Choroid plexus epithelial cell (primary cell): ENCODE data around the gene TRIM10.
A peak's percentile ranks its signal among the peaks of the same experiment; 100 is the strongest.

ENCODE experiments used
- DNase-seq: peaks from one replicate; pipeline ENCODE4 v3.0.0-alpha.2; 2010; ENCODE audit warnings: low read depth
- H3K4me3 ChIP-seq: 2 replicates; pipeline ENCODE4 v1.5.1; 2011; ENCODE audit warnings: low read depth, mild to moderate bottlenecking, control low read depth, low read length, moderate library complexity
- TF ChIP-seq, protein P1 (sequence below): conservative IDR thresholded peaks from 2 replicates; pipeline ENCODE4 v1.5.1; 2011; ENCODE audit warnings: low read depth, mild to moderate bottlenecking, control low read depth, inconsistent platforms, low read length, moderate library complexity

TRIM10 gene

DNA sequence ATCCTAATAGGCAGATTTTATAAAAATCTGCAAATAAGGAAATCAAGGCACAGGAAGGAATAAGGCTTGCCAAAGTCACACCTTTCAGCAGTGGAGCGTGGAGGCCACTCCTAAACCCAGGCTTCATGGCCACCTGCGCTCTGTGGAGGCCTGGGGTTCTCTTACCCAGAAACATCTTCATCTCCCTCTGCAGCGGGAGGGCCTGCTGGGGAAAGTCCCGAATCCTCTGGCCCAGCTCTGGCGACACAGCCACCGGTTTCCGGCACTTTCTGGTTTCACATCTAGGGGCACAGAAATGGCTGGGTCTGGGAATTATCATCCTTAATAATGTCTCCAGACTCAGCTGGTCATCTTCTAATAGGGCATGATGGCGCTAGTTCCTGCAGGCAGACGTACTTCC lies 4.2 kb downstream of the TRIM10 start:
- TF ChIP-seq, protein P1, sequence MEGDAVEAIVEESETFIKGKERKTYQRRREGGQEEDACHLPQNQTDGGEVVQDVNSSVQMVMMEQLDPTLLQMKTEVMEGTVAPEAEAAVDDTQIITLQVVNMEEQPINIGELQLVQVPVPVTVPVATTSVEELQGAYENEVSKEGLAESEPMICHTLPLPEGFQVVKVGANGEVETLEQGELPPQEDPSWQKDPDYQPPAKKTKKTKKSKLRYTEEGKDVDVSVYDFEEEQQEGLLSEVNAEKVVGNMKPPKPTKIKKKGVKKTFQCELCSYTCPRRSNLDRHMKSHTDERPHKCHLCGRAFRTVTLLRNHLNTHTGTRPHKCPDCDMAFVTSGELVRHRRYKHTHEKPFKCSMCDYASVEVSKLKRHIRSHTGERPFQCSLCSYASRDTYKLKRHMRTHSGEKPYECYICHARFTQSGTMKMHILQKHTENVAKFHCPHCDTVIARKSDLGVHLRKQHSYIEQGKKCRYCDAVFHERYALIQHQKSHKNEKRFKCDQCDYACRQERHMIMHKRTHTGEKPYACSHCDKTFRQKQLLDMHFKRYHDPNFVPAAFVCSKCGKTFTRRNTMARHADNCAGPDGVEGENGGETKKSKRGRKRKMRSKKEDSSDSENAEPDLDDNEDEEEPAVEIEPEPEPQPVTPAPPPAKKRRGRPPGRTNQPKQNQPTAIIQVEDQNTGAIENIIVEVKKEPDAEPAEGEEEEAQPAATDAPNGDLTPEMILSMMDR = no peak
- no peak overlapping the region for H3K4me3 ChIP-seq
- DNase-seq = no peak

DNA sequence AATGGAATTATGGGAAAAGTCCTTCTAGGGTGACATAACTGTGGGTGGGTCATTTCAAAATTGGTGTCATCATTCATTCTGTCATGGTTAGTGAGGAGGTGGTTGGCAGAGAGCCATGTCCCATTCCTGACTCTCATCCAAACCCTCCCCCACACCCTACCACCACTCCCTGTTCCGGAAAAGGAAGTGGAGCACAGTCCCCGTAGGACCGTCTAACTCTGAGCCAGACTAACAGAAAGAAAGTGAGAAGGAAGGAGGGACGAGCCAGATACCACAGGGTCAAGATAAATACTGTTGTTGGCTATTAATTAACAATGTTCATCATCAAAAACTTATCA lies 4.8 kb downstream of the TRIM10 start:
- TF ChIP-seq, protein P1 = no peak
- peak; percentile 24 for DNase-seq
- no peak overlapping the region for H3K4me3 ChIP-seq

DNA sequence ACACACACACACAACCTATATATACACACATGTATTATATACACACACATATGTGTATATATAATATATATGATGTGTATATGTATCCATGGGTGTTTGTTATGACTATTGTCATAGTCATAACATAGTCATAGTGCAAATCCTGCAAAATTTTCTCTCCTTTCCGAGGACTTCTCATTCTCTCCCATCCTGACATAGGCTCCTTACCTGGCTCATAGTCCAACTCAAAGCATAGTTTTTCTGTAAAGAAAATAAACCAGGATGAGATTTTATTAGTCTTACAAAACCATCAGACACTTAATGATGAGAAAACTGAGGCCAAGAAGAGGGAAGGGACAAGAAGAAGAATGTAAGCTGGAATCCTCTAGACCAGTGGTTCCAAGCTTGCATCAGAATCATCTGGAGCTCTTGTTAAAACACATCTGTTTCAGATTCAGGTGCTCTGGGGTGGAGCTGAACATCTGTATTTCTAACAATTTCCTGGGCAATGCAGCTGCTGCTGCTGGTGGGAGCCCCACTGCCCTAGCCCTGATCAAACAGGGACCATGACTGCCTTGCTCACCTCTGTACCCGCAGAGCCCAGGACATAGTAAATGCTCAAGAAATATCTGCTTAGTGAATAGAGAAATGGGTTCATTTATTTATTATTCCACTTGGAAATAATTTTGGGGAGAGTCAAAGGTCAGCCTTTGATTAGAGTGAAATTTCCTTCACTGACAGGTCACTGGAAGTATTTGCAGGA lies 5.3 kb downstream of the TRIM10 start:
- no peak overlapping the region for H3K4me3 ChIP-seq
- TF ChIP-seq, protein P1 = no peak
- DNase-seq = no peak

DNA sequence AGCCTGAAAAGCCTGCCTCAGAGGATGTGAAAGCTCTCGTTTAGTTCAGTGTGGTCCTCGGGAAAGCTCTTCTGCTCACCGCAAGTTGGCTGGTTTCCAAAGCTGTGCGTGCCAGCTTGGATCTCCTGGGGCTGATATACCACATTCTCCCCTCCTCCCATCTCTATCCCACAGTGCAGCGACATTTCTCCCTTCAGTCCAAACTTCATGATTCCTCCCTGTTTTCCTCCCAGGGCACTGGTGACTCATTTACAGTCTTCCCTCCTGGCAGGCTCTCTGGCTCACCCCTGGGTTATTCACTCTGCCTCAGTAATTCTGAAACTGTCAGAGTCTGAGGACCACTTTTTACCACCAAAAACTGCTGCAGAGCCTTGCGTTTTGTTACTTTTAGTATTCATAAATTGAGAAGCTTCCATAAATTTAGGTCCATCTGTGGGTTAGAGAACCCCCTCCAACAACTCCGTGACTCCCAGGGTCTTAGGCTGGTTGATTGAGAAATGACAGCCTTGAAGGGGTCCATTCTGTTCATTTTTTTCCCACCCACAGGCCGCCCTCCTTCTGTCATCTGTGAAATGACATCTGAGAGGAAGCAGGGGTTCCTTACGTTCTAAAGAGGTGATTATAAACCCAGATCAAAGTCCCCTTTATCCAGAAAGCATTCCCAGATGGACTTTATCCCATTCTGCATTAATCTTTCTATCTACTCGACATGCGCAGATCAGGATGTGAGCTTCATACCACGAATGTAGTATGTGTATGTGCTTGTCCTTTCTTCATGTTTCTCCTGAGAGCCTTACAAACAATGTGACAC lies 6.1 kb downstream of the TRIM10 start:
- no peak overlapping the region for H3K4me3 ChIP-seq
- peak; percentile 18 for DNase-seq
- TF ChIP-seq, protein P1 = no peak

DNA sequence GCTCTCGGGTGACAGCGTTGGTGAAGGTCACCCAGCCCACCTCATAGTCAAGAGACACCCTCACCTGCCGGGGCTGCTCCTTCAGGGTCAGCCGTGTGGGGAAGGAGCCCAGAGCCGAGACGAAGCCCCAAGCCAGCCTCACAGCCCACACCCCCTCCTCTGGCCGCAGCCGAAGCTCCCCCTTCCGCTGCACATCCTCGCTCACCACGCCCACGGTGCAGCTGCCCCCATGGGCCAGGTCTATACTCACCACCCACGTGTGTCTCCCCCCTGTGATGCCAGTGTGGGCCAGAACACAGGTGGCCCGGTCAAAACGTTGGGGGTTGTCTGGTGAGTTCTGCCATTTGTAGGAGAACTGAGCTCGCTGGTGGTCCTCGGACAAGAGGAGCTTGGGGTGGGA lies 7.0 kb downstream of the TRIM10 start:
- TF ChIP-seq, protein P1 = no peak
- H3K4me3 ChIP-seq = no peak overlapping the region
- DNase-seq = no peak

DNA sequence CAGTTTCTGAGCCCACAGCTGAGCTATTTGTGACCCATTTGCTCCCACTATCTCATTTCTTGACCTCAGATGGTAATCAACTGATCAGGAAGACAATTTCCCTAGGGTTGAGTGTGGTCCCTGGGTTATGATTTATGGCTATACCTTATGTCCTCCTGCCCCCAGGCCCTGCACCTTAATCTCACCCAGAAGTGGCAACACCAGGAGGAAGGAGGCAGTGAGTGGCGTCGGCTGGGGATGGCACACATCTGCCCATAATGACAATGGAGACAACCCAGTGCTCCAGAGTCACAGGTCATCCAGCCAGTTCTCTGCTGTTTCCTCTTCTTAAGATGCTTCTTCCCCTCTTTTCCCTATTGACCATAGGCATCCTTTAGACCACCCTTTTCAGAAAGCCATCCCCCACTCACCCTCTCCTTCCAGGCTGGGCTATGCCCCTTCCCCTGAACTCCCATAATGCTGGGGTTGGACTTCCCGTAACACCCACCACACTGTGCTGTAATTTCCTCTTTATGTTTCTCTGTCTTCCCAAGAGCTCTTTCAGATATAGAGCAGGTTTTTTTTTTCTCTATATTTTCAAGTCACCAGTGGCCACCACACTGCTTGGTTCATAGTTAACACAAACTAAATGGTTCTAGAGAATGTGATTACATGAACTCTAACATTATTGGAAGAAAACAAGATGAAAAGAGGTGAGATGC lies 8.0 kb downstream of the TRIM10 start:
- TF ChIP-seq, protein P1 = no peak
- no peak for DNase-seq

More for the DNA sequence above, 8.0 kb downstream of the TRIM10 start:
- H3K4me3 ChIP-seq = no peak overlapping the region
